Mesenteric fat pad (tissue), 1 donor: ENCODE data around the gene RECQL. TPM values are rescaled to one million over a fixed set of nuclear protein-coding genes. Genes with fewer than 3 reads are reported as not detected.

ENCODE experiments used
- DNase-seq: peaks from one replicate; pipeline ENCODE4 v3.0.0-alpha.2; 2020; ENCODE audit warnings: low spot score
- long read RNA-seq: library from polyadenylated mRNA; unstranded; transcript quantifications from one replicate; pipeline ENCODE4 v2.0.0, GENCODE V29; 2020
- total RNA-seq: library from RNA; stranded (reverse); fragmentation: NEBNext Ultra II Directional; extraction: Animal tissue kit (Norgen Biotek cat#: 25700); gene quantifications from one replicate; pipeline ENCODE4 v1.2.1, GENCODE V29; 2021
- donor health status: DM: yes; HTN: yes; CAD: no.

Gene RECQL
- total RNA-seq, result 34.1 TPM
- long read RNA-seq, transcript RECQL-203 (16 exons, 2,572 nt), result major isoform, 10 of 36 reads
- long read RNA-seq, transcript RECQL-204 (15 exons, 3,702 nt), result minor isoform, 9 of 36 reads
- long read RNA-seq, partial matches to known transcripts, result 6 of 36 reads
- long read RNA-seq, other reads (novel, unspliced or antisense), result 11 of 36 reads

- DNase-seq, result peak; percentile 95
Measured at GRCh38 chr12:21501258-21502163, at the start of gene RECQL, which contains the start of gene GOLT1B. Gene RECQL, minus strand, starts transcription at chr12:21501635. Its CDS starts 2,065 bp downstream, at chr12:21499570. Gene GOLT1B, plus strand, starts transcription at chr12:21501789. Its CDS starts 135 bp downstream, at chr12:21501924.

GRCh38 chr12:21547437-21547836 lies 46.0 kb upstream of the RECQL start:
- no peak for DNase-seq

GRCh38 chr12:21546716-21547115 lies 45.3 kb upstream of the RECQL start:
- no peak for DNase-seq

GRCh38 chr12:21545557-21545956 lies 44.1 kb upstream of the RECQL start:
- no peak for DNase-seq

GRCh38 chr12:21543151-21543550 lies 41.7 kb upstream of the RECQL start:
- DNase-seq, result no peak

GRCh38 chr12:21542403-21542802 lies 41.0 kb upstream of the RECQL start:
- no peak for DNase-seq

- no peak for DNase-seq
Measured at GRCh38 chr12:21541773-21542172, 40.3 kb upstream of the RECQL start.

- DNase-seq, result no peak
Measured at GRCh38 chr12:21539797-21540196, 38.4 kb upstream of the RECQL start.

- no peak for DNase-seq
Measured at GRCh38 chr12:21538061-21538653, 36.7 kb upstream of the RECQL start.

- DNase-seq, result no peak
Measured at GRCh38 chr12:21529456-21529855, 28.0 kb upstream of the RECQL start.

- no peak for DNase-seq
Measured at GRCh38 chr12:21528953-21529352, 27.5 kb upstream of the RECQL start.

GRCh38 chr12:21527451-21528180 lies 26.2 kb upstream of the RECQL start:
- no peak for DNase-seq

- DNase-seq, result no peak
Measured at GRCh38 chr12:21526721-21527345, 25.4 kb upstream of the RECQL start.

- DNase-seq, result no peak
Measured at GRCh38 chr12:21526053-21526452, 24.6 kb upstream of the RECQL start, which contains the start of gene SPX. Gene SPX, plus strand, starts transcription at chr12:21526296. Its CDS starts 177 bp downstream, at chr12:21526473.

- no peak for DNase-seq
Measured at GRCh38 chr12:21523148-21523547, 21.7 kb upstream of the RECQL start.

GRCh38 chr12:21521541-21521940 lies 20.1 kb upstream of the RECQL start:
- DNase-seq, result no peak

GRCh38 chr12:21518451-21518850 lies 17.0 kb upstream of the RECQL start:
- DNase-seq, result no peak

- DNase-seq, result no peak
Measured at GRCh38 chr12:21516281-21516680, 14.8 kb upstream of the RECQL start.

- no peak for DNase-seq
Measured at GRCh38 chr12:21509768-21510167, 8.3 kb upstream of the RECQL start.

GRCh38 chr12:21507849-21508248 lies 6.4 kb upstream of the RECQL start:
- DNase-seq, result no peak

- no peak for DNase-seq
Measured at GRCh38 chr12:21505888-21506287, 4.5 kb upstream of the RECQL start.
